D721Med (cell line): Measurements from ENCODE around the gene PDE6B.

Experiments
- DNase-seq: peaks from one replicate; pipeline ENCODE4 v3.0.0; 2011; ENCODE audit warnings: low spot score; ENCODE audit not compliant: insufficient read length
- FAIRE-seq: peaks from 2 replicates; lab custom pipeline; 2011; peaks lifted over from hg19 to GRCh38; lab: Jason Lieb, UNC
- CTCF ChIP-seq: IDR thresholded peaks from 2 replicates; pipeline ENCODE4 v1.5.1; 2012; ENCODE audit warnings: mild to moderate bottlenecking, control low read depth; ENCODE audit not compliant: insufficient read depth; ENCODE audit errors: missing control alignments

Gene PDE6B

GRCh38 chr4:674172-675035 is 49.0 kb downstream of the PDE6B start, which contains the start of the genes ATP5ME and MYL5:
ATP5ME (minus strand) TSS chr4:674276; CDS start chr4:674247, 29 bp downstream.
MYL5 (plus strand) TSS chr4:674542; CDS start chr4:678027, 3,485 bp downstream.
- FAIRE-seq (no peak), DNase-seq (peak; percentile 100)
- TF ChIP-seq CTCF = peak; percentile 65

GRCh38 chr4:675036-675882 is 49.9 kb downstream of the PDE6B start:
- DNase-seq = no peak
- no peak for FAIRE-seq
- no peak for TF ChIP-seq CTCF

- no peak for DNase-seq
- FAIRE-seq = no peak
- no peak for TF ChIP-seq CTCF
Observed at GRCh38 chr4:675980-676870, 50.9 kb downstream of the PDE6B start.

GRCh38 chr4:676871-677235 is 51.5 kb downstream of the PDE6B start:
- DNase-seq (no peak), FAIRE-seq (no peak)
- TF ChIP-seq CTCF = no peak

- no peak for DNase-seq
- no peak for TF ChIP-seq CTCF
- no peak for FAIRE-seq
Observed at GRCh38 chr4:677431-678293, 52.3 kb downstream of the PDE6B start.
